PC-3 (cell line): ENCODE measurements around the gene ERGIC1. TPM values are rescaled to one million over a fixed set of nuclear protein-coding genes. Genes with fewer than 3 reads are reported as not detected.

ENCODE experiments used
- ATAC-seq: fragments of 200-7000 bp; cut with Tn5 transposase; 2 replicates; pipeline ENCODE4 v1.9.1; 2020; ENCODE audit warnings: mild to moderate bottlenecking, moderate library complexity
- BruUV-seq: library from RNA; stranded (reverse); fragments of 400-500 nt; replicated peaks from 2 replicates; lab custom pipeline; 2021; lab: Mats Ljungman, UMichigan
- CTCF ChIA-PET: fragments of 300-600 bp; sonication (Branson Sonifier 250); formaldehyde crosslinking; loops from one replicate; lab custom pipeline; 2022; ENCODE audit warnings: antibody characterized with exemption; lab: Charles Lee
- POLR2A ChIA-PET: fragments of 300-600 bp; sonication (Branson Sonifier 250); formaldehyde crosslinking; loops from one replicate; lab custom pipeline; 2022; ENCODE audit warnings: antibody characterized with exemption; ENCODE audit not compliant: unreplicated experiment; lab: Charles Lee
- DNase-seq: peaks from one replicate; pipeline ENCODE4 v3.0.0-alpha.2; 2015
- H2AFZ ChIP-seq: fragments of 300-600 bp; sonication (generic); 2 replicates; pipeline ENCODE4 v1.6.0; 2016; ENCODE audit warnings: antibody characterized with exemption, low read length
- H3F3A ChIP-seq: fragments of 300-600 bp; sonication (generic); one replicate; pipeline ENCODE4 v1.6.0; 2017; ENCODE audit warnings: antibody characterized with exemption, low read length, control low read depth, mild to moderate bottlenecking; ENCODE audit not compliant: unreplicated experiment
- H3K27ac ChIP-seq: fragments of 300-600 bp; sonication (generic); 2 replicates; pipeline ENCODE4 v1.5.1; 2016; ENCODE audit warnings: mild to moderate bottlenecking, low read length
- H3K27me3 ChIP-seq: fragments of 300-600 bp; sonication (generic); 2 replicates; pipeline ENCODE4 v1.6.1; 2016; ENCODE audit warnings: low read length, mixed read lengths
- H3K36me3 ChIP-seq: fragments of 300-600 bp; sonication (generic); 2 replicates; pipeline ENCODE4 v1.6.1; 2016; ENCODE audit warnings: low read depth, mixed run types, low read length, mixed read lengths
- H3K4me1 ChIP-seq: fragments of 300-600 bp; sonication (generic); 2 replicates; pipeline ENCODE4 v1.5.1; 2016; ENCODE audit warnings: low read length; ENCODE audit not compliant: insufficient read depth
- H3K4me2 ChIP-seq: fragments of 300-600 bp; sonication (generic); 2 replicates; pipeline ENCODE4 v1.6.0; 2016; ENCODE audit warnings: low read length
- H3K4me3 ChIP-seq: fragments of 300-600 bp; sonication (generic); 2 replicates; pipeline ENCODE4 v1.5.1; 2016; ENCODE audit warnings: mild to moderate bottlenecking, low read length, mixed read lengths
- H3K79me2 ChIP-seq: fragments of 300-600 bp; sonication (generic); 2 replicates; pipeline ENCODE4 v1.6.1; 2017; ENCODE audit warnings: low read length, mixed read lengths
- H3K9ac ChIP-seq: fragments of 300-600 bp; sonication (generic); 2 replicates; pipeline ENCODE4 v1.6.0; 2016; ENCODE audit warnings: mild to moderate bottlenecking, low read length
- H3K9me2 ChIP-seq: fragments of 300-600 bp; sonication (generic); replicated peaks from 2 replicates; pipeline ENCODE4 v1.6.1; 2016; ENCODE audit warnings: mixed run types, low read length, mixed read lengths
- H3K9me3 ChIP-seq: fragments of 300-600 bp; sonication (generic); 2 replicates; pipeline ENCODE4 v1.6.1; 2016; ENCODE audit warnings: low read length, mixed read lengths
- H4K20me1 ChIP-seq: fragments of 300-600 bp; sonication (generic); 2 replicates; pipeline ENCODE4 v1.6.1; 2016; ENCODE audit warnings: low read length, mixed read lengths
- EZH2 ChIP-seq: fragments of 300-600 bp; sonication (generic); IDR thresholded peaks from one replicate; pipeline ENCODE4 v1.6.1; 2017; ENCODE audit warnings: antibody characterized with exemption, mild to moderate bottlenecking, low read length; ENCODE audit not compliant: unreplicated experiment
- EZH2phosphoT487 ChIP-seq: fragments of 300-600 bp; sonication (generic); IDR thresholded peaks from 2 replicates; pipeline ENCODE4 v1.6.1; 2018; ENCODE audit warnings: mild to moderate bottlenecking, antibody characterized with exemption, low read length, borderline replicate concordance
- intact Hi-C: fragments of 100-400 bp; cut with micrococcal nuclease; formaldehyde crosslinking; loops from 2 replicates; pipeline ENCODE4 v1.9.0; 2023
- total RNA-seq: library from RNA; depleted of rRNA; stranded (reverse); fragments of >200 nt; gene quantifications from 2 replicates; pipeline ENCODE4 v1.2.3, GENCODE V29; 2014
- TF ChIP-seq, protein P1 (sequence below): fragments of 300-600 bp; sonication (generic); conservative IDR thresholded peaks from 2 replicates; pipeline ENCODE4 v1.5.1; 2017; ENCODE audit warnings: antibody characterized with exemption, low read depth, mild to moderate bottlenecking, low read length

The ERGIC1 gene
- total RNA-seq, 1 experiment from 2014 or later, result 148 TPM

DNA sequence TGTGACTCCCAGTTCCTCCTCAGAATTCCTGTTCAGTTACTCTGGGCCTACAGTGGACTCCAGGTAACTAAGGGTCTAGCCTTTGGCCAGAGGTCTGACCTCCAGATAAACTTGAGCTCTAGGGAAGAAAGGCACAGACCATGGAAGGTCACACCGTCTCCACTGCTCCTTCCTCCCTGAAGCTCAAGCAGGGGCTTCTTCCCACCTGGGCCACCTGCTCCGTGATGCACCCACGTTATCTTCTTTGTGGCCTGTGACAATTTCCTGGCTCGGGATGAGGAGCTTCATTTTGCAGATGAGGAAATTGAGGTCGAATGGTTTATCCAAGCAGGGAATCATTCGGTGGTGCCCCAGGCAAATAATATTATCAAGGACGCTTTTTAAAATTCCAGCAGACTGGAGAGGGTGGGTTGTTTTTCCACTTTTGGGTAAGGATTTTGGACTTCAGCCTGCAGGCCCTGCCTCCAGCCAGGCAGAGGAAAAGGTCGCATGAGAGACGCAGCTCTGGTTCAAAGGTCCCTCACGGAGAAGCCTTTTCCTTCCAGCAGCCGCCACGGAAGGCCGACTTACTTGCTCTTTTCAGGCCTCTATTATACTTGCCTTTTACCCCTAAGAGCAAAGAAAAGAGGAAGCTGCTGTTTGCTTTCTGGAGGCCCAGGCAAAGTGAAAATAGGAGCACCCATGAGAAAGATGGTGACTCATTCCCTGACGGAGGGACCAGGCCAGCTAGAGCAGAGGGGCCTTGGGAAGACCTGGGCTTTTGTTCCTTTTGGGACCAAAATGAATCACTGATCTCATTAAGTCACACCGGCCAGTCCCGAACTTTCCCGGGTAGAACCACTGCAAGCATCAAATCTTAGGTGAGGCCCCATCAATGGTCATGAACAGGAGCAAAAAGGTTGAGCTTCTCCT is 40.2 kb upstream of the ERGIC1 start:
- Histone ChIP-seq H3K36me3 (no peaks in the 10 kb centered on the region), H3K27ac (peak overlapping the region; percentile 84)
- BruUV-seq, result no TSS peak

DNA sequence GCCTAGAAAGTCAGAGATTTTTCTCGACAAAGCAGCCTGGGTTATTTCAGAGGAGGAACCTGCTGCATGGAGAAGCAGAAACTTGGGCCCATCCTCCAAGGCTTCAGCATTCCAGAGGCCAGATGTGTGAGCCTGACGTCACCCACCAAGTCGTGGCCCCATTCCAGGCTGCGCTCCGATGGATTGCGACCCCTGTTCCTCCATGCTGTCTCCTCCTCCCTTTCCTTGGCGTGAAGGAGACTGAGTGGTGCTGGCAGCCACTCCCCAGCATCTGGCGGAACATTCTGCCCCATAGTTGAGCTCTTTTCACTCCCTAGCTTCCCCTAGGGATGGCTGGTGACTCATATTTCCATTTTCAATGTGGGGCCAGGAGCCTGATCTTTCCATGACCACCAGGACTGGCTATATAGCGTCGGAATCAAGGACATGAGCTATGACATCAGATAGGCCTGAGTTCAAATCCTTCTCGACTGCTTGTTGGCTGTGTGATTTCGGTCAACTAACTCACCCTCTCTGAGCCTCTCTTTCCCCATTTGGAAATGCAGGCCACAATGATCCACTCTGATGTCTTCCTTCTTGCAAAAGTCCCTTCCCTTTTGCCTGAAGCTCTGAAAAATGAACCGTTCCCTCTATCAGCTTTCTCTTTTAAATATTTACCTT is 38.6 kb upstream of the ERGIC1 start:
- DNase-seq, result no peak
- ATAC-seq, result no peak
- Histone ChIP-seq H3K4me3 (no peak overlapping the region), H3K27me3 (no peaks in the 10 kb centered on the region), H3K4me1 (peaks cover 44% of the 10 kb centered on the region), H4K20me1 (no peaks in the 10 kb centered on the region), H2AFZ (no peak overlapping the region), H3K27ac (peak overlapping the region; percentile 3; the same call in 1 of the 2 replicates), H3K9me3 (no peaks in the 10 kb centered on the region), H3K36me3 (no peaks in the 10 kb centered on the region), H3F3A (no peaks in the 10 kb centered on the region), H3K9me2 (no peaks in the 10 kb centered on the region), H3K4me2 (no peak overlapping the region), H3K79me2 (no peaks in the 10 kb centered on the region), H3K9ac (no peak overlapping the region)
- ChIA-PET CTCF (no interaction called here), POLR2A (no interaction called here)
- intact Hi-C loops, result no loop called here
- no peak for TF ChIP-seq EZH2phosphoT487
- TF ChIP-seq, protein P1, sequence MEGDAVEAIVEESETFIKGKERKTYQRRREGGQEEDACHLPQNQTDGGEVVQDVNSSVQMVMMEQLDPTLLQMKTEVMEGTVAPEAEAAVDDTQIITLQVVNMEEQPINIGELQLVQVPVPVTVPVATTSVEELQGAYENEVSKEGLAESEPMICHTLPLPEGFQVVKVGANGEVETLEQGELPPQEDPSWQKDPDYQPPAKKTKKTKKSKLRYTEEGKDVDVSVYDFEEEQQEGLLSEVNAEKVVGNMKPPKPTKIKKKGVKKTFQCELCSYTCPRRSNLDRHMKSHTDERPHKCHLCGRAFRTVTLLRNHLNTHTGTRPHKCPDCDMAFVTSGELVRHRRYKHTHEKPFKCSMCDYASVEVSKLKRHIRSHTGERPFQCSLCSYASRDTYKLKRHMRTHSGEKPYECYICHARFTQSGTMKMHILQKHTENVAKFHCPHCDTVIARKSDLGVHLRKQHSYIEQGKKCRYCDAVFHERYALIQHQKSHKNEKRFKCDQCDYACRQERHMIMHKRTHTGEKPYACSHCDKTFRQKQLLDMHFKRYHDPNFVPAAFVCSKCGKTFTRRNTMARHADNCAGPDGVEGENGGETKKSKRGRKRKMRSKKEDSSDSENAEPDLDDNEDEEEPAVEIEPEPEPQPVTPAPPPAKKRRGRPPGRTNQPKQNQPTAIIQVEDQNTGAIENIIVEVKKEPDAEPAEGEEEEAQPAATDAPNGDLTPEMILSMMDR, result no peak
- TF ChIP-seq EZH2, result no peak
- no TSS peak for BruUV-seq

More for the DNA sequence above, 40.2 kb upstream of the ERGIC1 start:
- H3K4me1 ChIP-seq, result peaks cover 38% of the 10 kb centered on the region
- CTCF ChIA-PET, result no interaction called here
- DNase-seq (peak; percentile 71), ATAC-seq (peak; percentile 4; the same call in 1 of the 2 replicates)
- POLR2A ChIA-PET, result interaction anchor here (0.6 kb wide), 1 partner anchor 12 kb away, joined by 6 read pairs; no protein-coding TSS in a partner anchor
- intact Hi-C loops, result no loop called here
- no peaks in the 10 kb centered on the region for H3K79me2 ChIP-seq
- H3K4me3 ChIP-seq, result no peak overlapping the region
- H3K4me2 ChIP-seq, result peak overlapping the region; percentile 29; the same call in 1 of the 2 replicates
- TF ChIP-seq EZH2, result no peak
- TF ChIP-seq, protein P1, result no peak
- no peak for TF ChIP-seq EZH2phosphoT487
- H3F3A ChIP-seq, result no peaks in the 10 kb centered on the region
- peak overlapping the region; percentile 56 for H3K9ac ChIP-seq
- H2AFZ ChIP-seq, result no peak overlapping the region
- H4K20me1 ChIP-seq, result no peaks in the 10 kb centered on the region
- H3K9me3 ChIP-seq, result no peaks in the 10 kb centered on the region
- H3K9me2 ChIP-seq, result no peaks in the 10 kb centered on the region
- no peaks in the 10 kb centered on the region for H3K27me3 ChIP-seq
